Cerebellar nuclear complex (tissue), 1 donor: ENCODE measurements around the gene SOCS6.
"Not testable (repeated sequence)": the region's sequence is repeated elsewhere in the genome, so short reads cannot be mapped to it uniquely, and the experiment has no call there.

Source experiments
- DNase-seq, 2 experiments: peaks; one replicate each; lab custom pipeline; 2025; lab: John Stamatoyannopoulos, UW

SOCS6 gene

GRCh38 chr18:70355620-70356385, 67.0 kb downstream of the SOCS6 start:
- no peak for DNase-seq

- not testable (repeated sequence) for DNase-seq
Measured at GRCh38 chr18:70358105-70358406, 69.2 kb downstream of the SOCS6 start.

- no peak for DNase-seq
Measured at GRCh38 chr18:70359071-70359470, 70.2 kb downstream of the SOCS6 start.

GRCh38 chr18:70362258-70362657, 73.4 kb downstream of the SOCS6 start:
- DNase-seq: no peak

- DNase-seq: no peak
Measured at GRCh38 chr18:70363861-70364260, 75.0 kb downstream of the SOCS6 start.

GRCh38 chr18:70365361-70365760, 76.5 kb downstream of the SOCS6 start:
- no peak for DNase-seq

- DNase-seq: no peak
Measured at GRCh38 chr18:70366174-70366573, 77.3 kb downstream of the SOCS6 start.

DNA sequence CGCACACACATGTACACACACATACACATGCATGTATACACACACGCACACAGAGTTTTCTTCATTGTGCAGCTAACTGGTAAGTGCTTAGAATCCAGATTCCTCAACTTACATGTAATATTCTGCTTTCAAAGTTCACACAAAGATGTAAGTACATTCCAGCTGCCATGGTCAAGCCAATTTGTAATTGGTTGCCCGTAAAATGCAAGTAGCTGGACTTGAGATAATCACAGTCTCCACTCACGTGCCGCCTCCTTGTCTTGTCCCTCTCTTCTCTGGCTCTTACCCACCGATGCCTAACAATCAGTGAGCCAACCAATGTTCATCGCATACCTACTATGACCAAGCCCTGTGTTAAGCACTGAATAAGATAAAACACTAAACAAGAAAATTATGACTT, 77.8 kb downstream of the SOCS6 start:
- no peak for DNase-seq

DNA sequence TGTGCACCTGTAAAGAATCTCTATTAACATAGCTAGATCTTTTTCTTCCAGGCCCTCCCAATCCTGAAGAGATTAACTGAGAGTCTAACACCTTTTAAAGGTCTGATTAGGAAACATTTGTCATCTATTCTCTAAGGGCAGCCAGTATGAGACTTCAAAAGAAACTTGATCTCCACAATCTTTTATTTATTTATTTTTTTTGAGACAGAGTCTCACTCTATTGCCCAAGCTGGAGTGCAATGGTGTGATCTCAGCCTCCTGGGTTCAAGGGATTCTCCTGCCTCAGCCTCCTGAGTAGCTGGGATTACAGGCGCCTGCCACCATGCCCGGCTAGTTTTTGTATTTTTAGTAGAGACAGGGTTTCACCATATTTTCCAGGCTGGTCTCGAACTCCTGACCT, 78.5 kb downstream of the SOCS6 start:
- not testable (repeated sequence) for DNase-seq

DNA sequence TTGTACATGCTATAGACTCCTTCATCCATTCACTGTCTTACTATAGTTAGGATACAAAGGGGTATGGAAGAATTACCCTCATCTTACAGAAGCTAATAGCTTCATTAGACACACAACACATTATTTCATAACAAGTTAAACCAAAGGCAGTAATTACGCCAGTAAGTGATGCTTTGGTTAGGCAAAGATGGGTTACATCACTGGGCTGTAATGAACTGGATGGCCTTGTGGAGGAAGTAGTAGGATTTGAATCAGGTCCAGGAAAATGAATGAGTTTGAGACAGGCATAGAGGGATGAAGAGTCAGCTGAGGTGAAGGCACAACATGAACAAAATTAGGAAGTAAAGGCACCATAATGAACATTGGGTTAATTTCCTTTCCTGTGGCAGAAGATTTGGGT, 80.1 kb downstream of the SOCS6 start:
- no peak for DNase-seq

- DNase-seq: no peak
Measured at GRCh38 chr18:70370762-70371733, 82.2 kb downstream of the SOCS6 start.

GRCh38 chr18:70371908-70372307, 83.1 kb downstream of the SOCS6 start:
- DNase-seq: no peak

- DNase-seq: no peak
Measured at GRCh38 chr18:70372450-70373041, 83.7 kb downstream of the SOCS6 start.

- DNase-seq: no peak
Measured at GRCh38 chr18:70373042-70373519, 84.2 kb downstream of the SOCS6 start.

DNA sequence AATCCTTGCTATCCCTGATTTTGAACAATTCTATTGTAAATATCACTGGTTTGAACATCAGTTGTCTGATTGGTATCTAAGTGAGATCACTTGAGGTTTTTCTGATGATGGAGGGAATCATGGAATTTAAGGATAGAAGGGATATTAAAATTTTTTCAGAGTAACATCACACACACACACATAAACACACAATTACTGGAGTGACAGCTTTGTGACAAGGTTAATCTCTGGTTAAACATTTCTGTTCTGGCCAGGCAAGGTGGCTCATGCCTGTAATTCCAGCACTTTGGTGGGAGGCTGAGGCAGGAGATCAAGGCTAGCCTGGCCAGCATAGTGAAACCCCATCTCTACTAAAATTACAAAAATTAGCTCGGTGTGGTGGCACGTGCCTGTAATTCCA, 85.3 kb downstream of the SOCS6 start:
- no peak for DNase-seq

- DNase-seq: no peak
Measured at GRCh38 chr18:70376137-70376913, 87.5 kb downstream of the SOCS6 start.

DNA sequence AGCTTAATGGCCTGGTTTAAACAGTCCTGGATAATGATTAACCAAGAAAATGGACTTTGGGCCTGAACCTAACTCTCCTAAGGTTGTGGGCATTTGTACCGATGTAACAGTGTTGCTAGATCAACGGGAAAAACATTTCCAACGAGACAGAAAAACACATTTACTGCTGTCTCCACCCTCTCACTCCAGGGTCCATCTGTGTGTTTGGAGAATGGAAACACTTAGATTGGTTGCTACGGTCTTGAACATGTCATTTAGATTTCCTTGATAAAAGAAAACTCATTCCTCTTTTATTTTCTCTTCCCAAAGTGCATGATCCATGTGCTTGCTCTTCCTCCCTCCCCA, 88.0 kb downstream of the SOCS6 start:
- no peak for DNase-seq

- DNase-seq: no peak
Measured at GRCh38 chr18:70377317-70377799, 88.5 kb downstream of the SOCS6 start.

GRCh38 chr18:70377857-70378701, 89.2 kb downstream of the SOCS6 start:
- no peak for DNase-seq
